Lower leg skin (tissue), 3 donors: ENCODE results near the gene RHBDL1.

ENCODE experiments used
- CTCF ChIP-seq, 3 donors: fragments of 450-650 bp; IDR thresholded peaks; one replicate each; pipeline ENCODE4 v1.5.1; 2016; ENCODE audit warnings: antibody characterized with exemption in 3 of 3, mild to moderate bottlenecking in 3 of 3, moderate library complexity in 2 of 3
- POLR2A ChIP-seq, 2 donors: fragments of 450-650 bp; IDR thresholded peaks; one replicate each; pipeline ENCODE4 v1.6.1; 2016 to 2017; ENCODE audit warnings: antibody characterized with exemption in 2 of 2, mild to moderate bottlenecking in 1 of 2, moderate library complexity in 1 of 2

GRCh38 chr16:677316-678190, 2.1 kb downstream of the RHBDL1 start:
- TF ChIP-seq CTCF (IDR thresholded peaks at IDR 0.05) (no peak), POLR2A (IDR thresholded peaks at IDR 0.05) (no peak)
